Muscle layer of duodenum (tissue), 2 donors: ENCODE results near the gene C2CD4B.

Source experiments
- H3K27ac ChIP-seq: one replicate; pipeline ENCODE4 v1.7.0; 2013; ENCODE audit warnings: mild to moderate bottlenecking, low read length
- H3K27me3 ChIP-seq: one replicate; pipeline ENCODE4 v1.7.0; 2013; ENCODE audit warnings: low read depth, mild to moderate bottlenecking, control low read depth, low read length
- H3K36me3 ChIP-seq, 2 donors: one replicate each; pipeline ENCODE4 v1.7.0; 2013; ENCODE audit warnings: low read length in 2 of 2, control low read depth in 1 of 2, mild to moderate bottlenecking in 1 of 2; ENCODE audit not compliant: insufficient read depth in 2 of 2, control insufficient read depth in 1 of 2
- H3K4me1 ChIP-seq, 2 donors: one replicate each; pipeline ENCODE4 v1.7.0; 2013; ENCODE audit warnings: low read length in 2 of 2, mild to moderate bottlenecking in 2 of 2, control low read depth in 1 of 2, moderate library complexity in 1 of 2; ENCODE audit not compliant: insufficient read depth in 2 of 2, control insufficient read depth in 1 of 2
- H3K4me3 ChIP-seq, 2 donors: one replicate each; pipeline ENCODE4 v1.7.0; 2013; ENCODE audit warnings: low read length in 2 of 2, low read depth in 1 of 2, mild to moderate bottlenecking in 1 of 2
- H3K9me3 ChIP-seq, 2 donors: one replicate each; pipeline ENCODE4 v1.7.0; 2013; ENCODE audit warnings: low read length in 2 of 2, control low read depth in 1 of 2, mild to moderate bottlenecking in 1 of 2; ENCODE audit not compliant: control insufficient read depth in 1 of 2
- donor health status: healthy.

Gene C2CD4B

GRCh38 chr15:62128916-62129315, 36.2 kb downstream of the C2CD4B start:
- no peaks in the 10 kb centered on the region for H3K27me3 ChIP-seq
- H3K9me3 ChIP-seq: no peaks in the 10 kb centered on the region
- no peaks in the 10 kb centered on the region for H3K36me3 ChIP-seq
- peaks cover 0 to 9% of the 10 kb centered on the region in 2 donors for H3K4me1 ChIP-seq
- H3K27ac ChIP-seq: no peak overlapping the region
- H3K4me3 ChIP-seq: no peak overlapping the region

GRCh38 chr15:62126364-62126763, 38.7 kb downstream of the C2CD4B start:
- Histone ChIP-seq H3K4me3 (no peak overlapping the region), H3K27ac (no peak overlapping the region), H3K36me3 (no peaks in the 10 kb centered on the region), H3K27me3 (no peaks in the 10 kb centered on the region), H3K4me1 (peaks cover 0 to 9% of the 10 kb centered on the region in 2 donors), H3K9me3 (no peaks in the 10 kb centered on the region)

- H3K9me3 ChIP-seq: no peaks in the 10 kb centered on the region
- H3K27ac ChIP-seq: no peak overlapping the region
- peaks cover 0 to 9% of the 10 kb centered on the region in 2 donors for H3K4me1 ChIP-seq
- no peaks in the 10 kb centered on the region for H3K27me3 ChIP-seq
- no peak overlapping the region for H3K4me3 ChIP-seq
- H3K36me3 ChIP-seq: no peaks in the 10 kb centered on the region
Observed at GRCh38 chr15:62125773-62126172, 39.3 kb downstream of the C2CD4B start.

- no peaks in the 10 kb centered on the region for H3K27me3 ChIP-seq
- peaks cover 0 to 9% of the 10 kb centered on the region in 2 donors for H3K4me1 ChIP-seq
- H3K27ac ChIP-seq: peak overlapping the region; percentile 0
- H3K4me3 ChIP-seq: no peak overlapping the region
- no peaks in the 10 kb centered on the region for H3K9me3 ChIP-seq
- H3K36me3 ChIP-seq: no peaks in the 10 kb centered on the region
Observed at GRCh38 chr15:62124973-62125303, 40.1 kb downstream of the C2CD4B start.

GRCh38 chr15:62124176-62124972, 40.7 kb downstream of the C2CD4B start:
- peaks cover 0 to 9% of the 10 kb centered on the region in 2 donors for H3K4me1 ChIP-seq
- no peaks in the 10 kb centered on the region for H3K36me3 ChIP-seq
- no peaks in the 10 kb centered on the region for H3K27me3 ChIP-seq
- H3K9me3 ChIP-seq: no peaks in the 10 kb centered on the region
- peak overlapping the region; percentile 0 for H3K27ac ChIP-seq
- no peak overlapping the region for H3K4me3 ChIP-seq

- no peaks in the 10 kb centered on the region for H3K36me3 ChIP-seq
- H3K27me3 ChIP-seq: no peaks in the 10 kb centered on the region
- H3K9me3 ChIP-seq: no peaks in the 10 kb centered on the region
- no peak overlapping the region for H3K27ac ChIP-seq
- peaks cover 0 to 9% of the 10 kb centered on the region in 2 donors for H3K4me1 ChIP-seq
- H3K4me3 ChIP-seq: no peak overlapping the region
Observed at GRCh38 chr15:62122249-62122648, 42.8 kb downstream of the C2CD4B start.

GRCh38 chr15:62121273-62122015, 43.6 kb downstream of the C2CD4B start:
- Histone ChIP-seq H3K27ac (no peak overlapping the region), H3K4me3 (no peak overlapping the region), H3K36me3 (no peaks in the 10 kb centered on the region), H3K27me3 (no peaks in the 10 kb centered on the region), H3K4me1 (peaks cover 0 to 9% of the 10 kb centered on the region in 2 donors), H3K9me3 (no peaks in the 10 kb centered on the region)

GRCh38 chr15:62120776-62121175, 44.3 kb downstream of the C2CD4B start:
- Histone ChIP-seq H3K4me1 (peaks cover 0 to 5% of the 10 kb centered on the region in 2 donors), H3K27ac (no peak overlapping the region), H3K36me3 (no peaks in the 10 kb centered on the region)

GRCh38 chr15:62119874-62120273, 45.2 kb downstream of the C2CD4B start:
- Histone ChIP-seq H3K36me3 (no peaks in the 10 kb centered on the region), H3K27ac (peak overlapping the region; percentile 68), H3K9me3 (no peaks in the 10 kb centered on the region), H3K4me1 (no peaks in the 10 kb centered on the region), H3K4me3 (no peak overlapping the region), H3K27me3 (no peaks in the 10 kb centered on the region)

More at GRCh38 chr15:62120776-62121175, 44.3 kb downstream of the C2CD4B start:
- no peak overlapping the region for H3K4me3 ChIP-seq
- H3K9me3 ChIP-seq: no peaks in the 10 kb centered on the region
- no peaks in the 10 kb centered on the region for H3K27me3 ChIP-seq

GRCh38 chr15:62119227-62119864, 45.7 kb downstream of the C2CD4B start:
- Histone ChIP-seq H3K36me3 (no peaks in the 10 kb centered on the region), H3K27ac (peak overlapping the region; percentile 68), H3K4me1 (no peaks in the 10 kb centered on the region), H3K27me3 (no peaks in the 10 kb centered on the region), H3K9me3 (no peaks in the 10 kb centered on the region), H3K4me3 (peak overlapping the region; percentile 2 to 22)

- Histone ChIP-seq H3K36me3 (no peaks in the 10 kb centered on the region), H3K4me3 (peak overlapping the region; percentile 2 to 22), H3K9me3 (no peaks in the 10 kb centered on the region), H3K4me1 (no peaks in the 10 kb centered on the region), H3K27ac (peak overlapping the region; percentile 68), H3K27me3 (no peaks in the 10 kb centered on the region)
Observed at GRCh38 chr15:62118520-62119226, 46.4 kb downstream of the C2CD4B start.
